Fibroblast of skin of right biceps (primary cell): ENCODE measurements around the gene MEI1.
"Not testable (repeated sequence)": the region's sequence is repeated elsewhere in the genome, so short reads cannot be mapped to it uniquely, and the experiment has no call there.

Experiments used
- DNase-seq: peaks from one replicate; pipeline ENCODE4 v3.0.0-alpha.2; 2013

Gene MEI1, protein sequence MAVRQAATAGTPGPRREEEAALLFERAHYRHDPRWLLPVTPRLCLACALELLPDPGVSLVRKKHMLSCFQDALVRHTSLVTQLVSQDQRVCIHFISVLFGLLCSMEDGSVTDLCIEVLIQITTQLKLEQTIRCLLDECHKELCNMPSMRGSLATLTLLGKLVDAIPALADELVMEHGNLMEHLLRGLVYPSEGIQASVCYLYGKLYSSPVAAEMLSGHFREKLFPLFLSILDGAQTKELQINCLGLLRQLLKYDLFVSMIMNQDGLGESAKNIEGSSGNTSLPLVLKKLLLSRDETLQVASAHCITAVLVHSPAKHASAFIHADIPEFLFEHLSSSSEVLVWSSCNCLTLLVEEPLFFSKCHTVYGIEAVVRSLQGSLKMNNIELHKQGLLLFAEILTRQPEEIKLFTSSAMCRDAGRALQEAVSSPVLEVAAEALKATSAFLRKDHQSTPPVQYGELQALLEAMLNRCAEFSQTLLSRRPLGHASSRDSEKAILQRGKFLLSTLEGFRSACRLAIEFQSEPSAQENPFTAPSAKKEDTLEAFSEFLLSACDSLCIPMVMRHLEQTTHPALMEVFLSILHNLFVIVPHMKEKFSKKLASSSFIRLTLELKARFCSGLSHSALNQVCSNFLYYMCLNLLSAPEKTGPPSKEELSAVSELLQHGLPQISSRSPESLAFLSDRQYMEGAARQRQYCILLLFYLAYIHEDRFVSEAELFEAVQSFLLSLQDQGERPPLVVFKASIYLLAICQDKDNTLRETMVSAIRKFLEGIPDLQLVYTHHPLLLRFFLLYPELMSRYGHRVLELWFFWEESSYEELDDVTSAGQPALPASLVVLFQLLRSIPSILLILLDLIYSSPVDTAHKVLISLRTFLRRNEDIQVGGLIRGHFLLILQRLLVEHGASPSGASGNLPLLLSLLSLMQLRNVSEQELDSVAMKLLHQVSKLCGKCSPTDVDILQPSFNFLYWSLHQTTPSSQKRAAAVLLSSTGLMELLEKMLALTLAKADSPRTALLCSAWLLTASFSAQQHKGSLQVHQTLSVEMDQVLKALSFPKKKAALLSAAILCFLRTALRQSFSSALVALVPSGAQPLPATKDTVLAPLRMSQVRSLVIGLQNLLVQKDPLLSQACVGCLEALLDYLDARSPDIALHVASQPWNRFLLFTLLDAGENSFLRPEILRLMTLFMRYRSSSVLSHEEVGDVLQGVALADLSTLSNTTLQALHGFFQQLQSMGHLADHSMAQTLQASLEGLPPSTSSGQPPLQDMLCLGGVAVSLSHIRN

GRCh38 chr22:41699264-41700107 lies at the start of gene MEI1:
Gene MEI1 (plus strand): TSS chr22:41699503. CDS start chr22:41699539, 36 bp downstream.
- DNase-seq: peak; percentile 79

- DNase-seq: no peak
These were observed 49.1 kb upstream of the MEI1 start for GRCh38 chr22:41650229-41650628.

DNA sequence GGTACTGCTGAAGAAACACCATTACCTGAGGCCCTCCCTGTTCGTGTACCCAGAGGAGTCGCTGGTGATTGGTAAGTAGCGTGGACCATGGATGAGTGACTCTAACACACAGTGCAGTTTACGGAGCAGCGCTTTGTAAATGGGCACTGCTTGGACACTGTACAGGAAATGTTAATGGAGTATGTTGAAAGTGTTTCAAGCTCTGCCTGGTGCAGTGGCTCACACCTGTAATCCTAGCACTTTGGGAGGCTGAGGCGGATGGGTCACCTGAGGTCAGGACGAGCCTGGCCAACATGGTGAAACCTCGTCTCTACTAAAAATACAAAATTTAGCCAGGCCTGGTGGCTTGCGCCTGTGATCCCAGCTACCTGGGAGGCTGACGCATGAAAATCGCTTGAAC lies 48.5 kb upstream of the MEI1 start:
- no peak for DNase-seq

- no peak for DNase-seq
These were observed 45.0 kb upstream of the MEI1 start for GRCh38 chr22:41654322-41654721.

DNA sequence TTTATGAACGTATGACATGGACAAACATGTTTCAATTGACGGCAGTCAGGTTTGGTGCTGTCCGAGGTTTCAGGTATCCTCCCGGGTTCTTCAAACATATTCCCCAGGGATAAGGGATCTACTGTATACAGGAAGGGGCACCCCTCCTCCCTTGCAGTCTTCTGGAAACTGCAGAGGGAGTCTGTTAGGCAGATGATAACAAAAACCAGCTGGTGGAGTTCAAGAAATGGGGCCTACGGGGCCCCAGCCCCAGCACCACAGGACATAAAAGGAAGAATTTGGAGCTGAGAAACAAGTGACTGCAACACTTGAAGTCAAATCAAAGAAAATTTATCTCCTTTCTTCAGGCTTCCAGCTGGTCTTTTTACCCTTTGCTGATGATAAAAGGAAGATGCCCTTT lies 42.7 kb upstream of the MEI1 start:
- peak; percentile 14 for DNase-seq

- no peak for DNase-seq
These were observed 41.6 kb upstream of the MEI1 start for GRCh38 chr22:41657709-41658108.

GRCh38 chr22:41658869-41659268 lies 40.4 kb upstream of the MEI1 start:
- DNase-seq: no peak

- DNase-seq: no peak
These were observed 39.4 kb upstream of the MEI1 start for GRCh38 chr22:41659941-41660340.

- DNase-seq: no peak
These were observed 38.9 kb upstream of the MEI1 start for GRCh38 chr22:41660416-41660815.

DNA sequence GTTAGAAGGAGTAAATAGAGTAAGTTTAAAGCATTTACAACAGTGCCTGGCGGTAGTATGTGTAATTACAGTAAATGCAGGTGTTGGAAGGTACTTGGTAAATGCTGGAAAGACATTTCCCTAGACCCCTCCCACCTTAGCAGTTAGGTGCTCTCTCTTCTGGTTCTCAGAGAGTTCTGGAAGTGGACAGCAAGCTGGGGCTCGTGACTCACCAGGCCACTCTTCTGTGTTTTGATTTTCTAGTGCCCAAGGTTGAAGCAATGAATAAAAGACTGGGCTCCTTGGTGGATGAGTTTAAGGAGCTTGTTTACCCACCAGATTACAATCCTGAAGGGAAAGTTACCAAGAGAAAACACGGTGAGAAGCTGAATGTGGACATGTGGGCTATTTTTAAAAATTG lies 38.2 kb upstream of the MEI1 start:
- DNase-seq: no peak

GRCh38 chr22:41661713-41662112 lies 37.6 kb upstream of the MEI1 start:
- no peak for DNase-seq

GRCh38 chr22:41663594-41663993 lies 35.7 kb upstream of the MEI1 start:
- not testable (repeated sequence) for DNase-seq

GRCh38 chr22:41664490-41664889 lies 34.8 kb upstream of the MEI1 start:
- DNase-seq: no peak

DNA sequence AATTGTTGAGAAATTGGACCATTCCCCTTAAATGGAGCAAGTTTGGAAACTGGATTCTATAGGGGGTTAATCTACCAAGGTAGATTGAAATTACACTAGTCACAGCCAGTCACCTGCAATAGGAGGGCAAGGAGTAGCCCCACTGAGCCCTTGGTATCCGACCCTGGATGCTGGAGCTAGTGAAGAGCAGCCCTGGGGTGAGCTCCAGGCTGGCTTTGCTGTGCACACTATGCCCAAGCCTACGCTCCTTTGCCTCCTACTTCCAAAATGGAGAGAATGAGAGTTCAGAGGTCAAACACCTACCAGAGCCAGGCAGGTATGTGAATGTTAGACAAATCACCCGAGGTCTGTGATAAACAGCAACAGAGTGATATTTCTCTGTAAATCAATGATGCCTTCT lies 34.4 kb upstream of the MEI1 start:
- DNase-seq: no peak

DNA sequence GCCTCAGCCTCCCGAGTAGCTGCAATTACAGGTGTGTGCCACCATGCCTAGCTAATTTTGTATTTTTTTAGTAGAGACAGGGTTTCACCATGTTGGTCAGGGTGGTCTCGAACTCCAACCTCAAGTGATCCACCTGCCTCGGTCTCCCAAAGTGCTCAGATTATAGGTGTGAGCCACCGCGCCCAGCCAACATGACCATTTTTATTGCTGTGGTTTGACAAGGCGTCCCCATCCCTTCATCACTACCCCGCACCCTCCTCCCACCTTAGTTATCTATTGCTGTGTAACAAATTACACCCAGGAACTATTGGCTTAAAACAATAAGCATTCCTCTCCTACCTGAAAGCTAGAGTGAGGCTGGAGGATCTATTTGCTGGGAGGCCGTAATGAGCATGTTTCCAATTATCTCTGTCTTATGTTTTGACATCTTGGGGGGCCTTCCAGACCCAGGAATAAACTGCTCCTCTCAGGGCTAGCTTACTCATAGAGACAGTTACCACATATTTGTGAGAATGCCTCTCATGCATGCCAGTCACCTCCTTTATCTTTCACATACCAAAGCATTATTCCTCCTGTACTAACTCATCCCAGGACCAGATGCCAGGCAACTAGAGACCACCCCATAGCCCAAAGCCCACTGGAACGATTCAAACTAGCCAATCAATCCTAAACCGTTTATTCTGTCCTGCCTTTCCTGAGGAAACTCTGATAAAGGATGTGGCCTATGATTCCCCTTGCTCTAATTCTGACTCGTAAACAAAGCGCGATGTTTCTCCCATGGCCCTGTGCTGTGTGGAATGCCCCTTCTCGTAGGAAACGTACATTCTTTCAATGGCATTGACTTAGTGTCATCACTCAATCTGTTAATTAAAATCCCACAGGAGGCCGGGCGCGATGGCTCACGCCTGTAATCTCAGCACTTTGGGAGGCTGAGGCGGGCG lies 30.1 kb upstream of the MEI1 start:
- peak; percentile 94 for DNase-seq

- not testable (repeated sequence) for DNase-seq
These were observed 27.2 kb upstream of the MEI1 start for GRCh38 chr22:41672096-41672495.

GRCh38 chr22:41672780-41673509 lies 26.4 kb upstream of the MEI1 start:
- no peak for DNase-seq

- no peak for DNase-seq
These were observed 24.4 kb upstream of the MEI1 start for GRCh38 chr22:41674846-41675340.

DNA sequence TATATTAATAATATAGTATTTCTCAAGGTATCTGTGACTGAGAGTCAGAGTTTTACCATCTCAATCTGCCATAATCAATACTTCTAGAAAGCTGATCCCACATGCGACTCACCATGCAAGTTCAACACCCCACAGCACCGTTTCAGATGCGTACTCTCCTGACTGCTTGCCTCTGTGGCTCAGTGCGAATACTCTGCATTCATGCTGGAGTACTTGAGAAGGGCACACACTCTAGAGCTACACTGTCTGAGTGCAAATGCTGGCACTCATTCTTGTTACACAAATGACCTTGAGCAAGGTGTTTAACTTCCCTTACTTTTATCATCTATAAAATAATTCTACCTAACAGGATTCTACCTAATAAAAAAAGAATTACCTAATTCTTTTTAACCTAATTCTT lies 23.2 kb upstream of the MEI1 start:
- no peak for DNase-seq

DNA sequence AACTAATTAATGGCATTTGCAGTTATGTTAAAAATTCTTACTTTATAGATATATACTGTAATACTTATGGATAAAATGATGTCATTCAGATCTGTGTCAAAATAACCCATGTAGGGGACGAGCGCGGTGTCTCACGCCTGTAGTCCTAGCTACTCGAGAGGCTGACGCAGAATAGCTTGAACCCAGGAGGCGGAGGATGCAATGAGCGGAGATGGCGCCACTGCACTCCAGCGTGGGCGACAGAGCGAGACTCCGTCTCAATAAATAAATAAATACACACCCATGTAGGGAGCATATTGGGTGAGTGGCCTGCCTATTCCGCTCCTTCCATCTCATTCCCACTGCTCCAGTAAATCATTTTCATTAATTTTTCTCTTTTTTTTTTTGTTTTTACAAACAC lies 17.7 kb upstream of the MEI1 start:
- DNase-seq: no peak
